HG03442 (cell line): Measurements from ENCODE around the gene ZNF280A.
"Not testable (repeated sequence)": the region's sequence is repeated elsewhere in the genome, so short reads cannot be mapped to it uniquely, and the experiment has no call there.

Experiments
- ATAC-seq: cut with Tn5 transposase; IDR thresholded peaks from one replicate; pipeline ENCODE4 v1.9.1; 2021; ENCODE audit warnings: mild to moderate bottlenecking, moderate library complexity; ENCODE audit not compliant: unreplicated experiment

The ZNF280A gene

DNA sequence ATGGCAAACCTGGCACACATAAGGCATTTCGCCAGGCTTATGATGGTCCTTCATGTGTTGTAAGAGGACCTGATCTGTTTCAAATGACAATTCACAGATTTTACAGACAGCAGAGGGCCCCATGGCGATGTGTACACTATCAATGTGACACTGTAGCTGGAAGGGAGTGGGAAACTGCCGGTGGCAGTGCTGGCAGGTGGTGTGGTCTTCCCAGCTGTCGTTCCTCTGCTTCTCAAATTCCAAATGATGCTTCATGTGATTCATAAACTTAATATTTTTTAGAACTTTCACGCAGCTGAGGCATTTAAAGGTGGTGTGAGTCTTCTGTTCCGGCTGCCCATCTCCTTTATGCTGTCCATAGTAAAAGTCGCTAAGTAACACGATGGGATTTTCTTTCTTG, 5.6 kb downstream of the ZNF280A start:
- not testable (repeated sequence) for ATAC-seq

DNA sequence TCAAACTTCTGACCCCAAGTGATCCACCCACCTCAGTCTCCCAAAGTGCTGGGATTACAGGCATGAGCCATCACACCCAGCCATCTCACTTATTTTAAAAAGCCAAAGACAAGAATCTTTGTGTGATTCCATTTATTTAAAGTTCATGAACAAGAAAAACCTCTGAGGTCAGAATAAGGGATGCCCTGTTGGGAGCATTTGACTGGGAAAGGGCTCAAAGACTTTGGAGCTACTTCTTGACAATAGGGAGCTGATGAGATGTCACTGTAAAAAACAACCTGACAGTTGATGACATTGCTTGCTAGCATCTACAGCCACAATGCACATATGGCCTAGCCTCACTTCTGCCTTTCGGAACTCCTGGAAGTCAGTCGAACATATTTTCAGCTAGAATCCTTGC, 6.5 kb downstream of the ZNF280A start:
- no peak for ATAC-seq

DNA sequence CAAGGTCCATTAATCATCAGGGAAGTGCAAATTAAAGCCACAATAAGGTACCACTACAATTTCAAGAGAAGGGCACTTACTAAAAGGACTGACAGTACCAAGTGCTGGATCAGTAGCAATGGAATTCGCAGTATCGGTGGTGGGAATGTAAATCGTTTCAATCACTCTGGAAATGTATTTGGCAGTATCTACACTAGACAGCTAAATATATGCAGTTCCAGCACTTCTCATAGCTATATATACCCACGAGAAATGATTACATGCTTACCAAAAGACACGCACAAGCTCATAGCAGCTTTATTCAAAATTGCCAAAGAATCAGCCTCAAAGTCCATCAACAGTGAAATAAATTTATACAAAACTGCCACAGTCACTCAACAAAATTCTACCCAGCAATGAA, 7.1 kb downstream of the ZNF280A start:
- no peak for ATAC-seq

DNA sequence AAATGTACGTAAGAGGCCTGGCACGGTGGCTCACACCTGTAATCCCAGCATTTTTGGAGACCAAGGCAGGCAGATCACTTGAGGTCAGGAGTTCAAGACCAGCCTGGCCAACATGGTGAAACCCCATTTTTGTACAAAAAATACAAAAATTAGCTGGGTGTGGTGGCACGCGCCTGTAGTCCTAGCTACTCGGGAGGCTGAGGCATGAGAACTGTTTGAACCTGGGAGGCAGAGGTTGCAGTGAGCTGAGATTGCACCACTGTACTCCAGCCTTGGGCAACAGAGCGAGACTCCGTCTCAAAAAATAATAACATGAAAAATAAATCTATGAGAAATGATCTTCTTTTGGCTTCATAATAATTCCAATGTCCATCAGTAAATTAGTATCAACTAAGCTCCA, 9.2 kb downstream of the ZNF280A start:
- ATAC-seq: not testable (repeated sequence)

DNA sequence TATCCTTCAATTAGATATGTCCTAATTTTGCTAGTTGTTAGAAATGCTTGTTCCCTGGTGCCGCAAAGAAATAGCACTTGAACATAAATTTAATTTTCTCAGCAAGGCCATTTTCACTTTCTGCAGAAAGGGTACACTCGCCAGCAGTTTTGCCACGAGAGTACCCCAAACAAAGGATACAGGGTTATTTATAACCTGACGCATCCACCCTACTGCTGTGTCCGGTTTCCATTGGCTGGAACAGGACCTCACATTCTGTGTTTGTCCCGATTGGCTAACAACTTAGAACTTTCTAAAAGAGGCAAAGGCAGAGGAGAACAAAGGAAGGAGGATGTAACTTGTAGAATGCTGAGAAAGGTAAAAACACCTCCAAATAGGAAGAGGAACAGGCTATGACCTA, 10.2 kb downstream of the ZNF280A start:
- ATAC-seq: not testable (repeated sequence)

DNA sequence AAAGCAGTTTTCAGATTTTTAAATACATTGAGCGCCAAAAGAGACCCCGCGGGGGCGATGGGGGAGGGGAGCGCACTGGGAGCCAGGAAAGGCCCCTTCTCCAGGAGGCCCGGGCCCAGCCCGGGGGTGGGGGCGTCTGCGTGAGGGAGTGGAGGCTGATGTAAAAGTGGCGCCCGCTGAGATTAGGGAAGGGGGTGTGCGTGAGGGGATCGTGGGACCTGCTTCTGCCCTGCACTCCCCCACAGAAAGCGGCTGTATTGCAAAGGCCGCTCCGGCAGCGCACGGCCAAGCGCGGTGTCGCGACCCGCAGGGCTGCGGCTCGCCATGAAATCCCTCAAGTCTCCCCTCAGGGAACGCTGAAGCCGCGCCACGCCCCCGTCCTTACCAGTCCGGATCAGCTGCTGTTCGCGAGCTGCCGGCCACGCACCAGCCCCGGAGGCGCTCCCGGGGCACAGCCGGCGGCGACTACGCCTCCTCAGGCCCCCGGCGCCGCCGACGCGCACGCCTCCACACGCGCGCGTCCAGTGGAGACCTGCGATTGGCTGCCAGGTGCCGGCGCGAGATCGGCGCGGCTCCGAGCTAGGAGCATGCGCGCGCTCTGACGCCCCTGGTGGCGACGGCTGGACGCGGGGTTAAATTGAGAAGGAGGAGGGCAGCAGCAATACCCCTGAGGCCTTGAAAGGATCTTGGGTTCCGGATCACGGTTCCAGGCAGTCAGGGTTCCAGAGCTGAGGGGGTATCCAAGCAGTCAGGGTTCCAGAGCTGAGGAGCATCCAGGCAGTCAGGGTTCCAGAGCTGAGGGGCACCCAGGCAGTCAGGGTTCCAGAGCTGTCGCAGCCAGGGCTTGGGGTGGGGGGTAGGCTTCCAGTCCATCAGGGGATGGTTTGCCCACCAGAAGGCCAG, 11.5 kb downstream of the ZNF280A start, which contains the start of gene ZNF280B:
Gene ZNF280B, minus strand, starts transcription at position 469 of the 903 bp plus-strand sequence. CDS start 19,344 bp downstream, outside the sequence.
- ATAC-seq: peak; percentile 92

DNA sequence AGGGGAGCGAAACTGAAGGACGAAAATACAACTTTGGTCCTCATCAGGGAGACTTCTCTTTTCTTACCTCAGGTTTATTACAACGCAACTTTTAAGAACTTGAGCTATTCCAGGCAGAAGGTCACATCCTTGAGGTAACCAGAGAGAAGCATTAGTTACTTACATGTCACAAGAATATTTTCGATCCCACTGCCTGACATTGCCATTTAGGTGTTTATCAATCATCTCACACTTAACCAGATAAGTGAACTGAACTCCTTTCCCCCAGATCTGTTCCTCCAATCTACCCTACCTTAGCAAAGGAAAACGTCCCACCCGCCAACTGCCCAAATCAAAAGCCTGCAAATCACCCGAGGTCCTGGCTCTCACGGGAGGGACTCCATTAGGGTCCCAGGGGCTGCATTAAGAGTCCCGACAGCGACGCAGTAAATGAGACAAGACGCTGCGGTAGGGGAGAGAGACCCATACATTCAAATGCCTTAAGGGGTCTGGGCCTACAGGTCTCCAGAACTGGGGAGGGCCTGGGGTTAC, 12.3 kb downstream of the ZNF280A start:
- ATAC-seq: no peak

DNA sequence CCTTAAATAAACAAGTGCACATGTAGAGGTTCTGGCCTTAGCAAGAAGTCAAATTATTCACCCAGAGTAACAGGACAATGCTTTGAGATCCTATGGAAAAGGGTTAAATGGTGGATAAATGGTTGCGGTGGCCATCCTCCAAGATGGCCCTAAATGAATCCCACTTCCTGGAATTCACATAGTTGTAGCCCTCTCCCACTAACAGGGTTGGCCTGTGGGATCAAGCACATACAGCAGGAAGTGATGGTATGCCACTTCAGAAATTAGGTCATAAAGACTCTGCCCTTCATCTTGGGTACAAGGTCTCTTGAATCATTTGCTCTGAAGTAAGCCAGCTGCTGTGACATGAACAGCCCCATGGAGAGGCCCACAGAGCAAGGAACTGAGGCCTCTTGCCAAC, 13.3 kb downstream of the ZNF280A start:
- no peak for ATAC-seq

DNA sequence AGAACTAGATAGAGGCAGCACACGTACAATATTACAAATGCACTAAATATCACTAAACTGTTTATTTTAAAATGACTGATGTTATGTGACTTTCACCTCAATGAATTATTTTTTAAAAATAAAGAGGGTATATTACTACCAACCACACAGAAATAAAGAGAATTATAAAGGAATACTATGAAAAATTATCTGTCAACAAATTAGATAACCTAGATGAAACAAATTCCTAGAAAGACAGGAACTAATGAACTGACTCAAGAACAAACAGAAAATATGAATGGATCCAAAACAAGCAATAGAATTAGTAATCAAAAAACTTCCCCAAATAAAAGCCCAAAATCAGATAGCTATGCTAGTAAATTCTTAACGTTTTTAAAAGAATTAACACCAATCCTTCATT, 21.8 kb downstream of the ZNF280A start:
- no peak for ATAC-seq

DNA sequence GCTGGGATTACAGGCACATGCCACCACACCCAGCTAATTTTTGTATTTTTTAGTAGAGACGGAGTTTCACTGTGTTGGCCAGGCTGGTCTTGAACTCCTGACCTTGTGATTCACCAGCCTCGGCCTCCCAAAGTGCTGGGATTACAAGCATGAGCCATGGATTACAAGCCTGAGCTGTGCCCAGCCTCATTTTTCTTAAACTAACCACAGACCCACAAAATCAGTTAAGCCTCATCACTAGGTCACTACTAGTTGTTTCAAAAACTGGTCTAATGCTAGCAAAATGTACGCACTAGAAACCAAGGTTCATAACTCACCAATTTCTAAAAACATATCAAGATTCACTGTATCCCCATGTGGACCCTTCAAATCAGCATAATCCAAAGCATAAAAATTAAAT, 28.5 kb downstream of the ZNF280A start:
- not testable (repeated sequence) for ATAC-seq

DNA sequence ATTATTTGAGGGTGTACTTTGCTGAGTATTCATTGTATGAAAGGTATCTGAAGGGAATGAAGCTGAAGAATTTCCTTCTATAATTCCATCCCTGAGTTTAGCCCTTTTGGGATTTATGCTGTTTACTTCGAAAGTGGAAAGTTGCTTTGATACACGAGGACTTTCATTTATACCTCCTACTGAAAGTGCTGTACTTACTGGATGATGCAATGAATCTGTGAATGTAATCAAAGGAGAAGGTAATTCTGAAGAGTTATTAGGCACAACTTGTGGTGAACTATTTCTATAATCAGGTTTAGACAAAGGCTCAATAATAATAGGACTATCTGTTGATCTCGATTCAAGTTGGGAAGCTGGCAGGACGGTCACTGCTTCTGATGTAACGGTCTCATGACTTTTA, 31.3 kb downstream of the ZNF280A start:
- no peak for ATAC-seq

DNA sequence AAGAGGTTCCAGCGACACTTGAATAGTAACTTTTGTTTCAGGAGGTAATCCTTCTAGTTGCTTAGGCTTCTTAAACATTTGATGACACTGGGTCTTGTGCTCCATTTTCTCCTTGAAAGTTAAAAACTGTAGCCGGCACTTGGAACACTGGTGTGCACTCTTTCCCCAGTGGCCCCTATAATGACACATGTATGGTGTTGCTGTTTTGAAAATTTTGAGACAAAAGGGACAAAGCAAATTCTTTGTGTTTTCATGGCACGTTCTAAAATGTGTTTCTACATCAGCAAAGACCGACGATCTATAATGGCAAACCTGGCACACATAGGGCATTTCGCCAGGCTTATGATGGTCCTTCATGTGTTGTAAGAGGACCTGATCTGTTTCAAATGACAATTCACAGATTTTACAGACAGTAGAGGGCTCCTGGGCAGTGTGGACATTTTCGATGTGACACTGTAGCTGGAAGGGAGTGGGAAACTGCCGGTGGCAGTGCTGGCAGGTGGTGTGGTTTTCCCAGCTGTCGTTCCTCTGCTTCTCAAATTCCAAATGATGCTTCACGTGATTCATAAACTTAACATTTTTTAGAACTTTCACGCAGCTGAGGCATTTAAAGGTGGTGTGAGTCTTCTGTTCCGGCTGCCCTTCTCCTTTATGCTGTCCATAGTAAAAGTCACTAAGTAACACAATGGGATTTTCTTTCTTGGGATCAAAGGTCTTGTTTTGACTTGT, 32.0 kb downstream of the ZNF280A start:
- no peak for ATAC-seq

DNA sequence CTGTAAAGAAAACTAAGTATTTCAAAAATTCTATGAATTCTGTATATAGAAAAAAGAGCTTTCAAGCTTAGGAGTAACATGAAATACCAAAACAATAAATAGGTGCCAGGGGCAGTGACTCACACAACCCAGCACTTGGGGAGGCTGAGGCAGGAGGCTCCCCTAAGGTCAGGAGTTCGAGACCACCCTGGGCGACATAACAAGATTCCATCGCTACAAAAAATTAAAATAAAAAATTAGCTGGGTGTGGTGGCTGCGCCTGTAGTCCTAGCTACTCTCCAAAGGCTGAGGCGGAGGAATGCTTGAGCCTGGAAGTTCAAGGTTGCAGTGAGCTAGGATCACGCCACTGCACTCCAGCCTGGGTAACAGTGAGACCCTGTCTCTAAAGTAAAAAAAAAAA, 33.0 kb downstream of the ZNF280A start:
- ATAC-seq: no peak

DNA sequence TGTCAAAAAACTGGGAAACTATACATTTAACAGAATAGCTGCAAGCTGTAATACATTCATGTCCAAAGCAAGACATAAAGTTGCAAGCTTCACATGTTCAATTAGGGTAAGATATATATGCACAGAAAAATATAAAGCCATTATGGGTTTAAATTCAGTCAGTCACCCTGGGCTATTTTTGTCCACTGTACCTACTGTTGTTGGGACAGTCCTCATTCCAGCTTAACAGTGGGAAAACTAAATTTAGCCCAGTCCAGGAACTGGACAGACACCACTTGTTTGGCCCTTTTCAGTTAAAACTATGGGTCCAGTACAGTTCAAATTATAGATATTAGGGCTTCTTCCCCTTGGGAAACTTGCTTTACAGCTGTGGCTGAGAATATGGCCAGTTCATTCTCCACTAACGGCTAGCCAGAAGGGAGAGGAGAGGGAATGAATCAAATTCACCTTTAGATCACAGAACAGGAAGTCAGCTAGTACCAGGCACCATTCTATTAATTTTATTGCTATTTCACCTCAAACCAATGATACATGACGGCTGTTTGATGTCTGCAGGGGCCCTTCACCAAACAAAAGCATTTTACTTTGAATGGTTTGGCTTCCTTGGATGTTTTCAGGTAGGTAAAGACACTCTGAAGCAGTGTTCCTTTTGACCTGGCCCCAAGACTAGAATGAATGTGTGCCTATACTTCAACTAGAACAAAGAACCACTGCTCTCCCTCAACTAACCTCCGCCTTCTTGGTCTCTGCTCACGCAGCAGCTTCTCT, 33.8 kb downstream of the ZNF280A start:
- no peak for ATAC-seq

DNA sequence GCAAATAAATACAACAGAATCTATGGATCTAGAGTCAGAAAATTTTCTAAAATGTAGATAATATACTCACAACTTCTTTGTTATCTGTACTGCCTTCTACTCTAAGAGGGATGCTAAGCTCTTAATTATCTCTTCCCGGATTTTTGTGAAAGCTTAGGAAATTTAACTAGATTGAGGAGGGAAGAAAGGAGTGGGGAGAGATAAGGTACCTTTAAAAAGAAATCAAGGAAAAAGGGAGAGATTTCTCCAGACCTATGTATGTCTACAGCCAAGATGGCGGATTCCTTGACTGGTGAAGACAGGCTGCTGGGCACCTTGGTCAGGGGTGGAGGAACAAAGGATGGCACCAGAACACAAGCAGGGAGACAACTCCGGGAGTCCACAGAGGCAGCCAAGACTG, 34.5 kb downstream of the ZNF280A start:
- no peak for ATAC-seq

DNA sequence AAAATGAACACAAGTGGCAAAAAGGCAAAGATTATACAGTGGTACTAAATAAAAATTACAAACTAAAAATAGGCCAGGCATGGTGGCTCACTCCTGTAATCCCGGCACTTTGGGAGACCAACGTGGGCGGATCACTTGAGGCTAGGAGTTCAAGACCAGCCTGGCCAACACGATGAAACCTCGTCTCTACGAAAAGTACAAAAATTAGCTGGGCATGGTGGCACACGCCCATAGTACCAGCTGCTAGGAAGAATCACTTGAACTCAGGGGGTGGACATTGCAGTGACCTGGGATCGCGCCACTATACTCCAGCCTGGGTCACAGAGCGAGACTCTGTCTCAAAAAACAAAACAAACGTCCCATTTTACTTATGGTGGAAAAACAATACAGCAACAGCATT, 36.0 kb downstream of the ZNF280A start:
- ATAC-seq: no peak

DNA sequence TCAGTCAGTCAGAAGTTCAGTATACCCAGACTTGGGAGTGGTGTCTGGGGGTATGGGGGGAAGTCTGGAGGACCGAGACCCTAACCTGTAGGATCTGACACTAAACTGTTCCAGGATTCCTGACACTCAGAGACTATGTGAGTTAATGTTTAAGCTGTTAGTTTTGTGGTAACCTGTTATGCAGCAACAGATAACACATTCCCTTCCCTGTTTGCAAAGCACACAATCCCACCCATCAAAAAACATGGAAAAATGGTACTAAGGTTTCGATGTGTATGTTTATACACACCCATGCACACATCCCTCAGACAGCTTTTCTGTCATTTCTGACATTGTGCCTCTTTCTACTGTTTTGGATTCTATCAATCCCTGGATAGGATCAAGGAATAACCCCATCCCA, 39.1 kb downstream of the ZNF280A start:
- no peak for ATAC-seq

DNA sequence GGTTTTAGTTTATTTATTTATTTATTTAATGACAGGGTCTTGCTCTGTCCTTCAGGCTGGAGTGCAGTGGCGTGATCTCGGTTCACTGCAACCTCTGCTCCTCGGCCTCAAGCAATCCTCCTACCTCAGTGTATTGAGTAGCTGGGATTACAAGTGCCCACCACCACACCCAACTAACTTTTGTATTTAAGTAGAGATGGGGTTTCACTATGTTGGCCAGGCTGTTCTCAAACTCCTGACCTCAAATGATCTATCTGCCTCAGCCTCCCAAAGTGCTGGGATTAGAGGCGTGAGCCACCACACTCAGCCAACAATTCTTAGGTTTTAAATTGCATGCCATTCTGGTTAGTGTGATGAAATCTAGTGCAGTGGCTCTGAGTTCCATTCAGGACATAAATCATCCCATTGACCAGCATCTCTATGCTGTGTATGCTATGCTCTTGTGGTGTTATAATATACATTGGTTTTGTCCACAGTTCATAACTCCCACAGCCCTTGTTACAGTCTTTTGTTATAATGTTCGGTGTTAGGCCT, 40.0 kb downstream of the ZNF280A start:
- ATAC-seq: no peak

DNA sequence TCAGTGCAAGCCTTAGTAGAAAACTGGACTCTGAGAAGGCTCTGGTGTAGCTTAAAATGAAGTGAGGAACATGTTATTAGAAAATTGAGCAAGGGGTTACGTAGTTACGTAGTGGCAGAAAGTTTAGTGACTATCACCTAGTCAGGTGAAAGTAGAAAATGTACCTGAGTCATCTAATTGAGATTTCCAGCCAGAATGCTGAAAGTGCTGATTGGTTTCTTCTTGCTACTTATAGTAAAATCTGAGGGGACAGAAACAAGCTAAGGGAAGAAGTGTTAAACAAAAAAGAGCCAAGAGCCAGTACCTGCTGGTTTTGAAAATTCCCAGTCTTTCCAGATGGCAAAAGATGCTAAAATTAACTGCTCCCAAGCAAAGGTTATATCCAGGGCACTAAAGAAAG, 41.0 kb downstream of the ZNF280A start:
- ATAC-seq: no peak

DNA sequence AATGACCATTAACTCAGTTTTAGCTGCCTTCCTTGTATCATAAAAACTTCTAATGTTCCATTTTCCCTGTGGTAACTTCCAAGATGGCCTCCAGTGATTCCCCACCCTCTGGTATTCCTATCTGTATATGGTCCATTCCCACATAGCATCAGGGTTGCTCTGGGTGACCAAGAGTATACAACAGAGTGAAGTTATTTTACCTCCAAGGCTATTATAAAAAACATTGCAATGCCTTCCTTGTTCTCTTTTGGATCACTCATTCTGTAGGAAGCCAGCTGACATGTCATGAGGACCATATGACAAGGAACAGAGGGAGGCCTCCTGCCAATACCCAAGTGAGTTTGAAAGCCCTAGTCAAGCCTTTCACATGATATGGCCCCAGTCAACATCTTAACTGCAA, 41.6 kb downstream of the ZNF280A start:
- ATAC-seq: no peak

DNA sequence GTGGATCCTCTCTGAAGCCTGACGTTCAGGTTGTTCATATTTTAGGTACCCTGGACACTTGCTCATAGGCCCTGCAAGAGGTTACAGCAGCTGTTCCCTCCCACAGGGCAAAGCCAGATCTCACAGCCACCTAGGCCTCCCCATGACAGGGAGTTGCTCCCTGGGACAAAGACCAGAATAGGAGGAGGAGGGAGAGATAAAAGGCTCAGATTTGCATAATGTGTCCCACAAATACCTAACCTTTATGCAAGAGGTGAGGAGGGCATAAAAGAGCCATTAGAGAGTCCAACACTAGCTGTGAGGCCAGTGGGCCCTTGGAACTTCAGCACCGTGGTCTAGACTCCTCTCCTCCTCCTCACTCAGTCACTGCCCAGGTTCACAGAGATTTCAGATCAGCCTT, 45.3 kb downstream of the ZNF280A start:
- ATAC-seq: no peak
